ENCODE data around the gene CCDC57.

- TF ChIP-seq TAF1 (IDR thresholded peaks at IDR 0.05; ENCODE audit: low read depth) (no peak), CTCF (IDR thresholded peaks at IDR 0.05; ENCODE audit: poor library complexity, severe bottlenecking) (no peak), EZH2 (IDR thresholded peaks at IDR 0.05; ENCODE audit: borderline replicate concordance, insufficient read depth, low read length, poor library complexity, severe bottlenecking) (no peak), RAD21 (conservative IDR thresholded peaks at IDR 0.05) (no peak), MXI1 (conservative IDR thresholded peaks at IDR 0.05; ENCODE audit: poor library complexity, severe bottlenecking) (no peak)
Observed at GRCh38 chr17:82241183-82241925, 28.7 kb upstream of the CCDC57 start.

Data from neural cell (in vitro differentiated cells).